Thyroid gland (tissue), 4 donors: ENCODE data around the gene PSMB8. TPM values are rescaled to one million over a fixed set of nuclear protein-coding genes. Genes with fewer than 3 reads are reported as not detected.
A peak's percentile ranks its signal among the peaks of the same experiment; 100 is the strongest.

Experiments used
- DNase-seq, 2 donors: peaks; one replicate each; pipeline ENCODE4 v3.0.0-alpha.2; 2019
- H3K27ac ChIP-seq, 3 donors: fragments of 200-600 bp; sonication (generic); 1 replicate in 2 of 3; 2 replicates in 1 of 3; pipeline ENCODE4 v1.5.1; 2016 to 2019; ENCODE audit warnings: mild to moderate bottlenecking in 1 of 3, moderate library complexity in 1 of 3
- H3K27me3 ChIP-seq: fragments of 200-600 bp; sonication (generic); one replicate; pipeline ENCODE4 v1.5.1; 2019
- H3K36me3 ChIP-seq, 2 donors: fragments of 200-600 bp; sonication (generic); one replicate each; pipeline ENCODE4 v1.5.1; 2016 to 2019
- H3K4me1 ChIP-seq, 2 donors: fragments of 200-600 bp; sonication (generic); one replicate each; pipeline ENCODE4 v1.5.1; 2017 to 2019
- H3K4me3 ChIP-seq, 3 donors: fragments of 200-600 bp; sonication (generic); replicated peaks in 1 of 3; 1 replicate in 2 of 3; 2 replicates in 1 of 3; pipeline ENCODE4 v1.5.1; 2016; ENCODE audit warnings: mild to moderate bottlenecking in 1 of 3
- H3K9me3 ChIP-seq: fragments of 200-600 bp; sonication (generic); one replicate; pipeline ENCODE4 v1.5.1; 2017
- CTCF ChIP-seq, 6 experiments: fragments of 200-600 bp in 3 of 6; fragments of 450-650 bp in 3 of 6; sonication (generic) in 3 of 6; IDR thresholded peaks; one replicate each; pipeline ENCODE4 v1.5.1; 2016 to 2019; ENCODE audit warnings: antibody characterized with exemption in 6 of 6, mild to moderate bottlenecking in 2 of 6, inconsistent platforms in 1 of 6, moderate library complexity in 1 of 6
- POLR2A ChIP-seq, 2 donors: fragments of 450-650 bp; IDR thresholded peaks; one replicate each; pipeline ENCODE4 v1.6.1; 2017; ENCODE audit warnings: antibody characterized with exemption in 2 of 2, mild to moderate bottlenecking in 2 of 2, moderate library complexity in 1 of 2
- whole genome bisulfite sequencing, 2 donors: methylation state at CpG; one replicate each; pipeline ENCODE4 v1.1.5; 2017; 5-methylcytosine and 5-hydroxymethylcytosine counted together
- intact Hi-C: fragments of 100-400 bp; cut with DNase I; formaldehyde crosslinking; loops from one replicate; pipeline ENCODE4 v1.15.1; 2023
- total RNA-seq, 4 donors: library from RNA; depleted of rRNA; stranded (reverse); fragments of >200 nt; gene quantifications; one replicate each; pipeline ENCODE4 v1.2.3, GENCODE V29; 2016

The PSMB8 gene
- total RNA-seq, 4 donors from 2014 or later, result 27.1 to 46.1 (median 36.3) TPM

- Histone ChIP-seq H3K27ac (peak within 1 kb of the TSS; percentile 79 to 98 (median 82)), H3K36me3 (peaks cover 0 to 12% of the 10 kb centered on the region in 2 donors), H3K4me3 (peak within 1 kb of the TSS; percentile 19 to 71 (median 49)), H3K4me1 (peaks cover 7 to 22% of the 10 kb centered on the region in 2 donors), H3K9me3 (no peaks in the 10 kb centered on the region), H3K27me3 (no peaks in the 10 kb centered on the region)
- peak; percentile 95 to 97 for DNase-seq
- intact Hi-C loops, result loop anchor here (5.0 kb wide), 1 partner anchor 34 kb away; no protein-coding TSS in a partner anchor
- TF ChIP-seq POLR2A (IDR thresholded peaks at IDR 0.05) (peak in 1 of 2 donors; percentile 61), CTCF (IDR thresholded peaks at IDR 0.05) (peak; percentile 80 to 98 (median 94))
- 1 to 2% methylated on average over 28 to 44 of the region's 57 CpGs for WGBS, 2 donors
Observed at GRCh38 chr6:32838114-32838958, 5.5 kb downstream of the PSMB8 start, which contains the start of gene TAP2. TSS of gene TAP2 (minus strand) at chr6:32838739. CDS start at chr6:32838233, 506 bp downstream.

GRCh38 chr6:32837651-32838113 lies 6.2 kb downstream of the PSMB8 start:
- Histone ChIP-seq H3K27ac (peak overlapping the region; percentile 79 to 98 (median 82)), H3K27me3 (no peaks in the 10 kb centered on the region), H3K9me3 (no peaks in the 10 kb centered on the region), H3K4me1 (peaks cover 6 to 16% of the 10 kb centered on the region in 2 donors), H3K4me3 (peak overlapping the region in 2 of 3 donors; percentile 19 to 71), H3K36me3 (peaks cover 0 to 12% of the 10 kb centered on the region in 2 donors)
- TF ChIP-seq CTCF (IDR thresholded peaks at IDR 0.05) (no peak), POLR2A (IDR thresholded peaks at IDR 0.05) (no peak)
- 33 to 40% methylated on average over 10 to 12 of the region's 12 CpGs for WGBS, 2 donors
- intact Hi-C loops, result loop anchor here (5.0 kb wide), 1 partner anchor 35 kb away; no protein-coding TSS in a partner anchor
- DNase-seq, result no peak

GRCh38 chr6:32836873-32837272 lies 7.0 kb downstream of the PSMB8 start:
- peaks cover 6 to 13% of the 10 kb centered on the region in 2 donors for H3K4me1 ChIP-seq
- no peak for DNase-seq
- H3K27ac ChIP-seq, result no peak overlapping the region
- WGBS, 2 donors, result 86 to 94% methylated on average over 2 of the region's 2 CpGs
- intact Hi-C loops, result loop anchor here (5.0 kb wide), 1 partner anchor 35 kb away; no protein-coding TSS in a partner anchor
- H3K9me3 ChIP-seq, result no peaks in the 10 kb centered on the region
- no peaks in the 10 kb centered on the region for H3K27me3 ChIP-seq
- no peak overlapping the region for H3K4me3 ChIP-seq
- TF ChIP-seq CTCF (IDR thresholded peaks at IDR 0.05) (no peak), POLR2A (IDR thresholded peaks at IDR 0.05) (no peak)
- H3K36me3 ChIP-seq, result peaks cover 0 to 12% of the 10 kb centered on the region in 2 donors

GRCh38 chr6:32835167-32835893 lies 8.5 kb downstream of the PSMB8 start:
- no peaks in the 10 kb centered on the region for H3K27me3 ChIP-seq
- TF ChIP-seq CTCF (IDR thresholded peaks at IDR 0.05), result no peak
- TF ChIP-seq POLR2A (IDR thresholded peaks at IDR 0.05), result no peak
- H3K36me3 ChIP-seq, result peaks cover 0 to under 1% of the 10 kb centered on the region in 2 donors
- no peak overlapping the region for H3K27ac ChIP-seq
- peaks cover 6 to 22% of the 10 kb centered on the region in 2 donors for H3K4me1 ChIP-seq
- no peak for DNase-seq
- intact Hi-C loops, result loop anchor here (5.0 kb wide), 1 partner anchor 37 kb away; no protein-coding TSS in a partner anchor
- WGBS, 2 donors, result 93 to 94% methylated on average over 16 of the region's 16 CpGs
- no peak overlapping the region for H3K4me3 ChIP-seq
- H3K9me3 ChIP-seq, result no peaks in the 10 kb centered on the region
